PC-3 (cell line): ENCODE measurements around the gene PRRT1B. TPM values are rescaled to one million over a fixed set of nuclear protein-coding genes. Genes with fewer than 3 reads are reported as not detected.

Experiments
- ATAC-seq: fragments of 200-7000 bp; cut with Tn5 transposase; 2 replicates; pipeline ENCODE4 v1.9.1; 2020; ENCODE audit warnings: mild to moderate bottlenecking, moderate library complexity
- BruUV-seq: library from RNA; stranded (reverse); fragments of 400-500 nt; replicated peaks from 2 replicates; lab custom pipeline; 2021; lab: Mats Ljungman, UMichigan
- CTCF ChIA-PET: fragments of 300-600 bp; sonication (Branson Sonifier 250); formaldehyde crosslinking; loops from one replicate; lab custom pipeline; 2022; ENCODE audit warnings: antibody characterized with exemption; lab: Charles Lee
- POLR2A ChIA-PET: fragments of 300-600 bp; sonication (Branson Sonifier 250); formaldehyde crosslinking; loops from one replicate; lab custom pipeline; 2022; ENCODE audit warnings: antibody characterized with exemption; ENCODE audit not compliant: unreplicated experiment; lab: Charles Lee
- DNase-seq: peaks from one replicate; pipeline ENCODE4 v3.0.0-alpha.2; 2015
- H2AFZ ChIP-seq: fragments of 300-600 bp; sonication (generic); 2 replicates; pipeline ENCODE4 v1.6.0; 2016; ENCODE audit warnings: antibody characterized with exemption, low read length
- H3F3A ChIP-seq: fragments of 300-600 bp; sonication (generic); one replicate; pipeline ENCODE4 v1.6.0; 2017; ENCODE audit warnings: antibody characterized with exemption, low read length, control low read depth, mild to moderate bottlenecking; ENCODE audit not compliant: unreplicated experiment
- H3K27ac ChIP-seq: fragments of 300-600 bp; sonication (generic); 2 replicates; pipeline ENCODE4 v1.5.1; 2016; ENCODE audit warnings: mild to moderate bottlenecking, low read length
- H3K27me3 ChIP-seq: fragments of 300-600 bp; sonication (generic); 2 replicates; pipeline ENCODE4 v1.6.1; 2016; ENCODE audit warnings: low read length, mixed read lengths
- H3K36me3 ChIP-seq: fragments of 300-600 bp; sonication (generic); 2 replicates; pipeline ENCODE4 v1.6.1; 2016; ENCODE audit warnings: low read depth, mixed run types, low read length, mixed read lengths
- H3K4me1 ChIP-seq: fragments of 300-600 bp; sonication (generic); 2 replicates; pipeline ENCODE4 v1.5.1; 2016; ENCODE audit warnings: low read length; ENCODE audit not compliant: insufficient read depth
- H3K4me2 ChIP-seq: fragments of 300-600 bp; sonication (generic); 2 replicates; pipeline ENCODE4 v1.6.0; 2016; ENCODE audit warnings: low read length
- H3K4me3 ChIP-seq: fragments of 300-600 bp; sonication (generic); 2 replicates; pipeline ENCODE4 v1.5.1; 2016; ENCODE audit warnings: mild to moderate bottlenecking, low read length, mixed read lengths
- H3K79me2 ChIP-seq: fragments of 300-600 bp; sonication (generic); 2 replicates; pipeline ENCODE4 v1.6.1; 2017; ENCODE audit warnings: low read length, mixed read lengths
- H3K9ac ChIP-seq: fragments of 300-600 bp; sonication (generic); 2 replicates; pipeline ENCODE4 v1.6.0; 2016; ENCODE audit warnings: mild to moderate bottlenecking, low read length
- H3K9me2 ChIP-seq: fragments of 300-600 bp; sonication (generic); replicated peaks from 2 replicates; pipeline ENCODE4 v1.6.1; 2016; ENCODE audit warnings: mixed run types, low read length, mixed read lengths
- H3K9me3 ChIP-seq: fragments of 300-600 bp; sonication (generic); 2 replicates; pipeline ENCODE4 v1.6.1; 2016; ENCODE audit warnings: low read length, mixed read lengths
- H4K20me1 ChIP-seq: fragments of 300-600 bp; sonication (generic); 2 replicates; pipeline ENCODE4 v1.6.1; 2016; ENCODE audit warnings: low read length, mixed read lengths
- EZH2 ChIP-seq: fragments of 300-600 bp; sonication (generic); IDR thresholded peaks from one replicate; pipeline ENCODE4 v1.6.1; 2017; ENCODE audit warnings: antibody characterized with exemption, mild to moderate bottlenecking, low read length; ENCODE audit not compliant: unreplicated experiment
- EZH2phosphoT487 ChIP-seq: fragments of 300-600 bp; sonication (generic); IDR thresholded peaks from 2 replicates; pipeline ENCODE4 v1.6.1; 2018; ENCODE audit warnings: mild to moderate bottlenecking, antibody characterized with exemption, low read length, borderline replicate concordance
- intact Hi-C: fragments of 100-400 bp; cut with micrococcal nuclease; formaldehyde crosslinking; loops from 2 replicates; pipeline ENCODE4 v1.9.0; 2023
- total RNA-seq: library from RNA; depleted of rRNA; stranded (reverse); fragments of >200 nt; gene quantifications from 2 replicates; pipeline ENCODE4 v1.2.3, GENCODE V29; 2014
- TF ChIP-seq, protein P1 (sequence below): fragments of 300-600 bp; sonication (generic); conservative IDR thresholded peaks from 2 replicates; pipeline ENCODE4 v1.5.1; 2017; ENCODE audit warnings: antibody characterized with exemption, low read depth, mild to moderate bottlenecking, low read length

The PRRT1B gene
- total RNA-seq, 1 experiment from 2014 or later = not detected

DNA sequence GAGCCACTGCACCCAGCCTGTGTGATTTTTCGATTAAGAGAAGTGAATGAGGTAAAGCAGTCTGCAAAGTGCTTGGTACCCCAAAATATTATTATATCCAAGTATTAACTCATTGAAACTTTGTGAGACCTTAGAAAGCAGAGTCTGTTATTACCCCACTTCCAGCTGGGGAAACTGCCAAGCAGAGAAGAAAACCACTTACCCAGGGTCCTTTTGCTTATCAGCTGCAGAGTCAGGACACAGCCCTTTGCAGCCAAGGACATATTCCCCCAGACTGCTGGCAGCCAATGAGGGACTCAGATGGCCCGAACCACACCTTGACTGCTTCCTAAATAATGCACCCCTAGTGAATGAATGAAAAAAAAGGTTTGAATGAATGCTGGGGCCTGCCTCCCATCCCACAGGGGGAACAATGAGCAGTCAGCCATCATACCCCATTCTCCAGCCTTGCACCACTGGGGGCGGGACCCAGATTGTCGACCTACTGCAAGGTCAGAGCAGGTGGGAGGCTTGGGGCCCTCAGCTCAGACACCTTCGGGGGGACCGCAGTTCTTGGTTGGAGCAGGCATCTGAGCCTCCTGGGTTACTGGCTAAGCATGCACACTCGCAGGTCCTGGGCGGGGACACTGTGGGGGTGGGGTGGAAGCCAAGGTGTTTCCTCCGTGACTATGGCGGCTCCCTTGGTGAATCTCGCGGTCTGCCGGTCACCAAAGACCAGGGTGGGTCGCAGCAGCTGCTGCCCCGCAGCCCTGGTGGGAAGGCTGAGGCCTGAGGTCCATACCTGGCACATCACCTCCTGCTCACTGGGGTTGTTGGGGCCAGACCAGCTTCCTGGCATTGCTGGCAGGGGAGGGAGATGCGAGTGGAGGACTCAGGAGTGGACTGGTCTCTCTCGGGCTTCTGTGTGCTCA is 29.7 kb downstream of the PRRT1B start:
- intact Hi-C loops = no loop called here
- CTCF ChIA-PET = no interaction called here

DNA sequence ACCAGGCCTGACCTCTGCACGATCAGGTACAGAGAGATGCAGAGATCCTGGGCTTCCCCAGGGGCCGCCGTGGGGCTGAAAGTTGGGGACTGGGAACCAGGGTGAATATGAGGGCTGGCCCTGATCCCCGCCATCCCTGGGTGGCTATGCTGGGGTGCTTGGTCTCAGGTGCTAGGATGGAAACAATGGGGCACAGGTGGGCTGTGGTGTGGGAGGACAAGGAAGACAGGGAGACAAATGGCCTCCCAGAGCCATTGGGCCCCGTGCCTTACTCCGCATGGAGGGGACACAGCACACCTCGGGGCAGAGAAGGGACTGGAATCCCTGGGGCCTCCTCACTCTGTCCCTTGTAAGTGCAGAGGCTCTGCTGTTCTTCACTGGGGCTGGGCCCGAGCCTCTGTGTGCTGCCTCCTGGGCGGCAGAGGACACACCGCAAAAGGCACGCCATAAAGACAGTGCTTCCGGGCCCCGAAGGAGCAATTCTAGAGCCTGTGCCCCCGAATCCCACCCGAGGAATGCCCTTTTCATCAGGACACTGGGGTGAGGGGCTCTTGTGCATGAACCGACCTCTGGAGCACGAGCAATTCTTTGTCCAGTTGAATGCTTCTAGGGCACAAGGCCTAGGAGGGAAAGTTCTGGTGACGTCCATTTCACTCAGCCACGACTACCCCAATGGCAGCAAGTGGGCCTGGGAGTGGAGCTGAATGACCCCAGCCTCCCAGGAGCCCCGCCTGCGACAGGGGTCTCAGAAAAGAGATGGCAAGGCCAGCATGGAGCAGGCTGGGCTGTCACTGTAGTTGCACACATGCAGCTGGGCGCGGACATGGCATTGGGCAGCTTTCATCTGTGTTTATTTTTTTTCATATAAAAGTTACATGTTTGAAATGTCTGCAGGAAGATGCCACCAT is 30.9 kb downstream of the PRRT1B start:
- CTCF ChIA-PET = no interaction called here
- Histone ChIP-seq H3K4me3 (no peak overlapping the region), H3K36me3 (no peaks in the 10 kb centered on the region), H3K9me2 (no peaks in the 10 kb centered on the region), H3F3A (no peaks in the 10 kb centered on the region), H2AFZ (no peak overlapping the region), H4K20me1 (no peaks in the 10 kb centered on the region), H3K4me2 (no peak overlapping the region), H3K4me1 (no peaks in the 10 kb centered on the region), H3K79me2 (no peaks in the 10 kb centered on the region), H3K27ac (no peak overlapping the region), H3K9me3 (no peaks in the 10 kb centered on the region), H3K9ac (no peak overlapping the region), H3K27me3 (no peaks in the 10 kb centered on the region)
- DNase-seq (no peak), ATAC-seq (no peak)
- POLR2A ChIA-PET = no interaction called here
- intact Hi-C loops = no loop called here
- no peak for TF ChIP-seq EZH2
- TF ChIP-seq, protein P1, sequence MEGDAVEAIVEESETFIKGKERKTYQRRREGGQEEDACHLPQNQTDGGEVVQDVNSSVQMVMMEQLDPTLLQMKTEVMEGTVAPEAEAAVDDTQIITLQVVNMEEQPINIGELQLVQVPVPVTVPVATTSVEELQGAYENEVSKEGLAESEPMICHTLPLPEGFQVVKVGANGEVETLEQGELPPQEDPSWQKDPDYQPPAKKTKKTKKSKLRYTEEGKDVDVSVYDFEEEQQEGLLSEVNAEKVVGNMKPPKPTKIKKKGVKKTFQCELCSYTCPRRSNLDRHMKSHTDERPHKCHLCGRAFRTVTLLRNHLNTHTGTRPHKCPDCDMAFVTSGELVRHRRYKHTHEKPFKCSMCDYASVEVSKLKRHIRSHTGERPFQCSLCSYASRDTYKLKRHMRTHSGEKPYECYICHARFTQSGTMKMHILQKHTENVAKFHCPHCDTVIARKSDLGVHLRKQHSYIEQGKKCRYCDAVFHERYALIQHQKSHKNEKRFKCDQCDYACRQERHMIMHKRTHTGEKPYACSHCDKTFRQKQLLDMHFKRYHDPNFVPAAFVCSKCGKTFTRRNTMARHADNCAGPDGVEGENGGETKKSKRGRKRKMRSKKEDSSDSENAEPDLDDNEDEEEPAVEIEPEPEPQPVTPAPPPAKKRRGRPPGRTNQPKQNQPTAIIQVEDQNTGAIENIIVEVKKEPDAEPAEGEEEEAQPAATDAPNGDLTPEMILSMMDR = no peak
- no peak for TF ChIP-seq EZH2phosphoT487
- no TSS peak for BruUV-seq

More for the DNA sequence above, 29.7 kb downstream of the PRRT1B start:
- Histone ChIP-seq H3K4me1 (no peaks in the 10 kb centered on the region), H3K27me3 (no peaks in the 10 kb centered on the region), H3K36me3 (no peaks in the 10 kb centered on the region), H3K9ac (no peak overlapping the region), H3K79me2 (no peaks in the 10 kb centered on the region), H4K20me1 (no peaks in the 10 kb centered on the region), H3K4me2 (no peak overlapping the region), H3K9me2 (no peaks in the 10 kb centered on the region), H3K9me3 (no peaks in the 10 kb centered on the region), H3K4me3 (no peak overlapping the region), H3K27ac (no peak overlapping the region), H3F3A (no peaks in the 10 kb centered on the region), H2AFZ (no peak overlapping the region)
- BruUV-seq = no TSS peak
- ATAC-seq = no peak
- DNase-seq = no peak
- TF ChIP-seq EZH2 = no peak
- no peak for TF ChIP-seq EZH2phosphoT487
- TF ChIP-seq, protein P1 = no peak
- POLR2A ChIA-PET = no interaction called here
